A549 (cell line): ENCODE results near the gene ITGB7. TPM values are rescaled to one million over a fixed set of nuclear protein-coding genes. Genes with fewer than 3 reads are reported as not detected.

Experiments
- ATAC-seq, 2 experiments: fragments of 200-7000 bp in 1 of 2; fragments of >200 bp in 1 of 2; cut with Nextera tagmentation in 1 of 2; cut with Tn5 transposase in 1 of 2; 3 replicates each; pipeline versions ENCODE4 v1.8.0 to v1.9.1; 2018 to 2020; ENCODE audit warnings: mild to moderate bottlenecking in 1 of 2, moderate library complexity in 1 of 2
- CTCF ChIA-PET: fragments of 300-600 bp; sonication (Branson Sonifier 250); formaldehyde crosslinking; extraction: SDS; loops from one replicate; lab custom pipeline; 2021; ENCODE audit warnings: antibody characterized with exemption, inconsistent platforms; lab: Yijun Ruan, JAX
- POLR2A ChIA-PET: fragments of 350-600 bp; formaldehyde crosslinking; extraction: SDS; loops from one replicate; lab custom pipeline; 2021; ENCODE audit warnings: antibody characterized with exemption, inconsistent platforms; lab: Yijun Ruan, JAX
- DNase-seq, 2 experiments: peaks; one replicate each; pipeline versions ENCODE4 v3.0.0 to v3.0.0-alpha.2; 2011 to 2016; ENCODE audit warnings: low read depth in 1 of 2, low spot score in 1 of 2
- FAIRE-seq: peaks from 2 replicates; lab custom pipeline; 2011; peaks lifted over from hg19 to GRCh38; lab: Jason Lieb, UNC
- H3K27ac ChIP-seq, 2 experiments: fragments of >200 bp; sonication (Bioruptor Twin); formaldehyde crosslinking; 3 replicates each; pipeline ENCODE4 v1.5.1; 2016 to 2017
- H3K4me1 ChIP-seq: fragments of >200 bp; sonication (Bioruptor Twin); formaldehyde crosslinking; 3 replicates; pipeline ENCODE4 v1.6.1; 2016
- H3K4me2 ChIP-seq: fragments of >200 bp; sonication (Bioruptor Twin); formaldehyde crosslinking; 3 replicates; pipeline ENCODE4 v1.6.1; 2016
- H3K4me3 ChIP-seq: fragments of >200 bp; sonication (Bioruptor Twin); formaldehyde crosslinking; 3 replicates; pipeline ENCODE4 v1.5.1; 2016
- H3K9me3 ChIP-seq: fragments of >200 bp; sonication (Bioruptor Twin); formaldehyde crosslinking; 3 replicates; pipeline ENCODE4 v1.6.1; 2016
- CBX2 ChIP-seq: fragments of 200-600 bp; sonication (generic); IDR thresholded peaks from 2 replicates; pipeline ENCODE4 v1.6.1; 2016; ENCODE audit warnings: low read depth, mild to moderate bottlenecking, borderline replicate concordance
- CHD2 ChIP-seq: fragments of 150-350 bp; IDR thresholded peaks from 2 replicates; pipeline ENCODE4 v1.6.1; 2014; ENCODE audit warnings: low read length; ENCODE audit not compliant: partially characterized antibody
- CHD4 ChIP-seq: fragments of 200-600 bp; sonication (generic); IDR thresholded peaks from 2 replicates; pipeline ENCODE4 v1.6.1; 2016; ENCODE audit warnings: antibody characterized with exemption, mild to moderate bottlenecking, borderline replicate concordance
- EHF ChIP-seq: fragments of 250-450 bp; sonication (Bioruptor Pico); IDR thresholded peaks from 2 replicates; pipeline ENCODE4 v1.5.0; 2020; ENCODE audit warnings: mild to moderate bottlenecking
- FOSL2 ChIP-seq, 2 experiments: fragments of 450-650 bp in 1 of 2; fragments of >200 bp in 1 of 2; sonication (Bioruptor Twin) in 1 of 2; formaldehyde crosslinking; IDR thresholded peaks; 2 replicates each; pipeline versions ENCODE4 v1.5.0 to v1.6.1; 2016 to 2020; ENCODE audit warnings: mild to moderate bottlenecking in 1 of 2, moderate library complexity in 1 of 2
- JUNB ChIP-seq: fragments of >200 bp; sonication (Bioruptor Twin); formaldehyde crosslinking; IDR thresholded peaks from 2 replicates; pipeline ENCODE4 v1.6.1; 2016
- KDM5A ChIP-seq: fragments of 200-600 bp; sonication (generic); IDR thresholded peaks from 2 replicates; pipeline ENCODE4 v1.6.1; 2016; ENCODE audit warnings: antibody characterized with exemption, mild to moderate bottlenecking
- MAFK ChIP-seq: fragments of 450-650 bp; IDR thresholded peaks from 2 replicates; pipeline ENCODE4 v1.6.1; 2014; ENCODE audit not compliant: partially characterized antibody
- MYC ChIP-seq: IDR thresholded peaks from 2 replicates; pipeline ENCODE4 v1.6.1; 2012; ENCODE audit warnings: mild to moderate bottlenecking, inconsistent platforms, low read length, improper control_type of control experiment, borderline replicate concordance
- POLR2A ChIP-seq: IDR thresholded peaks from 2 replicates; pipeline ENCODE4 v1.6.1; 2012; ENCODE audit warnings: mild to moderate bottlenecking, low read length
- POLR2AphosphoS2 ChIP-seq: conservative IDR thresholded peaks from 2 replicates; pipeline ENCODE4 v1.6.1; 2012; ENCODE audit warnings: low read length, improper control_type of control experiment, inconsistent platforms
- RAD21 ChIP-seq, 2 experiments: fragments of >200 bp in 1 of 2; sonication (Bioruptor Twin) in 1 of 2; formaldehyde crosslinking in 1 of 2; IDR thresholded peaks in 1 of 2; conservative IDR thresholded peaks in 1 of 2; 2 replicates in 1 of 2; 3 replicates in 1 of 2; pipeline ENCODE4 v1.6.1; 2012 to 2018; ENCODE audit warnings: inconsistent platforms in 1 of 2
- RNF2 ChIP-seq: fragments of 200-600 bp; sonication (generic); IDR thresholded peaks from 2 replicates; pipeline ENCODE4 v1.6.1; 2016; ENCODE audit warnings: low read depth, mild to moderate bottlenecking, antibody characterized with exemption, moderate library complexity, borderline replicate concordance
- TFCP2L1 ChIP-seq: fragments of 250-450 bp; sonication (Bioruptor Pico); IDR thresholded peaks from 2 replicates; pipeline ENCODE4 v1.5.0; 2021; ENCODE audit warnings: mild to moderate bottlenecking
- TP53 ChIP-seq: fragments of 250-450 bp; sonication (Bioruptor Pico); IDR thresholded peaks from 2 replicates; pipeline ENCODE4 v1.5.0; 2021; ENCODE audit warnings: mild to moderate bottlenecking, moderate library complexity
- ZFP36 ChIP-seq: fragments of 450-650 bp; IDR thresholded peaks from 2 replicates; pipeline ENCODE4 v1.6.1; 2014; ENCODE audit warnings: borderline replicate concordance; ENCODE audit not compliant: partially characterized antibody
- ZNF302 ChIP-seq: fragments of 250-450 bp; sonication (Bioruptor Pico); IDR thresholded peaks from 2 replicates; pipeline ENCODE4 v1.9.0; 2021; ENCODE audit warnings: inconsistent platforms, mild to moderate bottlenecking, moderate library complexity
- WGBS: methylation state at CpG from one replicate; pipeline ENCODE4 v1.1.6; 2017; ENCODE audit errors: missing lambda C conversion rate; 5-methylcytosine and 5-hydroxymethylcytosine counted together
- polyA plus RNA-seq, 4 experiments: library from polyadenylated mRNA; depleted of rRNA in 3 of 4; stranded (reverse); fragments of >200 nt; fragmentation: RNase III in 1 of 4; extraction: RNeasy Plus Mini Kit Qiagen cat#74134 plus additional on column Dnase treatment in 1 of 4; gene quantifications; 2 replicates in 3 of 4; 3 replicates in 1 of 4; pipeline ENCODE4 v1.2.3, GENCODE V29; 2011 to 2017
- TF ChIP-seq, protein P1 (sequence below): fragments of 200-600 bp; sonication (generic); IDR thresholded peaks from 2 replicates; pipeline ENCODE4 v1.6.1; 2016; ENCODE audit warnings: antibody characterized with exemption, mild to moderate bottlenecking, moderate library complexity
- TF ChIP-seq, protein P2 (sequence below): IDR thresholded peaks from 2 replicates; pipeline ENCODE4 v1.6.1; 2012; ENCODE audit warnings: low read depth, borderline replicate concordance
- TF ChIP-seq, protein P3 (sequence below): fragments of 250-450 bp; sonication (Bioruptor Pico); IDR thresholded peaks from 2 replicates; pipeline ENCODE4 v1.5.0; 2020; ENCODE audit warnings: low read depth, mild to moderate bottlenecking, moderate library complexity
- TF ChIP-seq, protein P4 (sequence below): fragments of 250-450 bp; sonication (Bioruptor Pico); IDR thresholded peaks from 2 replicates; pipeline ENCODE4 v1.5.0; 2021; ENCODE audit warnings: mild to moderate bottlenecking, moderate library complexity, borderline replicate concordance

ITGB7 gene
- polyA plus RNA-seq, 2 of the 4 experiments (the other 2 are of a cell fraction), result 0.54 to 0.56 TPM

DNA sequence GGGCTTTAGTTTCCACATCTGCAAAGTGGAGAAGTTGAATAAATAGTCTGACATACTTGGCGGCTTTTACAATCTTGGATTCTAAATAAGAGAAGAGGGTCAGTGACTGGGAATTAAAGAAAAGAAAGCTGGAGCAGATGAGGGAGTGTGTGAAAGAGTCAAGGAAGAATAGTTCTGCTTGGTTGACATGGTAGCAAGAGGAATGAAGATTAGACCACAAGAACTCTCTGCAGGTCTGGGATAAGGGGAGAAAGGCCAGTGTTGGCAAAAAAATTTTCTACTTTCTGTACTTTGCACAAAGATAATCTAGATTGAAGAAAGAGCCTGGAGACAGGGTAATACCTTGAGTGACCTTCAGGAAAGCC is 5.9 kb downstream of the ITGB7 start (continued):
- TF ChIP-seq, protein P1, sequence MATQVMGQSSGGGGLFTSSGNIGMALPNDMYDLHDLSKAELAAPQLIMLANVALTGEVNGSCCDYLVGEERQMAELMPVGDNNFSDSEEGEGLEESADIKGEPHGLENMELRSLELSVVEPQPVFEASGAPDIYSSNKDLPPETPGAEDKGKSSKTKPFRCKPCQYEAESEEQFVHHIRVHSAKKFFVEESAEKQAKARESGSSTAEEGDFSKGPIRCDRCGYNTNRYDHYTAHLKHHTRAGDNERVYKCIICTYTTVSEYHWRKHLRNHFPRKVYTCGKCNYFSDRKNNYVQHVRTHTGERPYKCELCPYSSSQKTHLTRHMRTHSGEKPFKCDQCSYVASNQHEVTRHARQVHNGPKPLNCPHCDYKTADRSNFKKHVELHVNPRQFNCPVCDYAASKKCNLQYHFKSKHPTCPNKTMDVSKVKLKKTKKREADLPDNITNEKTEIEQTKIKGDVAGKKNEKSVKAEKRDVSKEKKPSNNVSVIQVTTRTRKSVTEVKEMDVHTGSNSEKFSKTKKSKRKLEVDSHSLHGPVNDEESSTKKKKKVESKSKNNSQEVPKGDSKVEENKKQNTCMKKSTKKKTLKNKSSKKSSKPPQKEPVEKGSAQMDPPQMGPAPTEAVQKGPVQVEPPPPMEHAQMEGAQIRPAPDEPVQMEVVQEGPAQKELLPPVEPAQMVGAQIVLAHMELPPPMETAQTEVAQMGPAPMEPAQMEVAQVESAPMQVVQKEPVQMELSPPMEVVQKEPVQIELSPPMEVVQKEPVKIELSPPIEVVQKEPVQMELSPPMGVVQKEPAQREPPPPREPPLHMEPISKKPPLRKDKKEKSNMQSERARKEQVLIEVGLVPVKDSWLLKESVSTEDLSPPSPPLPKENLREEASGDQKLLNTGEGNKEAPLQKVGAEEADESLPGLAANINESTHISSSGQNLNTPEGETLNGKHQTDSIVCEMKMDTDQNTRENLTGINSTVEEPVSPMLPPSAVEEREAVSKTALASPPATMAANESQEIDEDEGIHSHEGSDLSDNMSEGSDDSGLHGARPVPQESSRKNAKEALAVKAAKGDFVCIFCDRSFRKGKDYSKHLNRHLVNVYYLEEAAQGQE, result no peak
- TF ChIP-seq POLR2A, result no peak
- TF ChIP-seq, protein P2, sequence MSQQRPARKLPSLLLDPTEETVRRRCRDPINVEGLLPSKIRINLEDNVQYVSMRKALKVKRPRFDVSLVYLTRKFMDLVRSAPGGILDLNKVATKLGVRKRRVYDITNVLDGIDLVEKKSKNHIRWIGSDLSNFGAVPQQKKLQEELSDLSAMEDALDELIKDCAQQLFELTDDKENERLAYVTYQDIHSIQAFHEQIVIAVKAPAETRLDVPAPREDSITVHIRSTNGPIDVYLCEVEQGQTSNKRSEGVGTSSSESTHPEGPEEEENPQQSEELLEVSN, result no peak

DNA sequence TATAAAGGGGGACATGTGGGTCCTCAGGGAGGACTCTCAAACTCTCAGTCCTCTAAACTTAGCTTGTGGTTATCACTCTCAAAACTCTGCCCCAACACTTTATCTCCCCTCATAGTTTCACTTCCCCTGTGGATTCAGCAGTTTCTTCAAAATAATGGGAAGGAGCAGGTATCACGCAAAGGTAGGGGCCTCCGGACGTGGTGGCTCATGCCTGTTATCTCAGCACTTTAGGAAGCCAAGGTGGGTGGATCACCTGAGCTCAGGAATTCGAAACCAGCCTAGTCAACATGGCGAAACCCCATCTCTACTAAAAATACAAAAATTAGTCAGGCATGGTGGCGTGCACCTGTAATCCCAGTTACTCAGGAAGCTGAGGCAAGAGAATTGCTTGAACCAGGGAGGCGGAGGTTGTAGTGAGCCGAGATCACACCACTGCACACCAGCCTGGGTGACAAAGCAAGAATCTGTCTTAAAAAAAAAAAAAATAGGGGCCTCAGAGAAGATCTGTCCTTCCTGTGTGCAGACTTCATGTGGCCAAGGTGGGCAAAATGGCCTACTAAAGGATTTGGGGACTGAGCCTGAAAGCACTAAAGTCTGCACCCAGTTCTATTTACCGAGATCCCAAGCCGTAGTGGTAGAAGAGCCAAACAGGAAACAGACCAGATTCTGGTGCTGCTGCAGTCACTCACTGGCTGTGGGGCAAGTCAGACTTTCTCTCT is 6.4 kb downstream of the ITGB7 start:
- POLR2A ChIA-PET, result no interaction called here
- FAIRE-seq (no peak), ATAC-seq (no peak), DNase-seq (no peak)
- no peak overlapping the region for H3K27ac ChIP-seq
- H3K4me1 ChIP-seq, result peaks cover 21% of the 10 kb centered on the region
- CTCF ChIA-PET, result interaction anchor here (0.6 to 36.2 kb wide), 10 partner anchors 11 to 153 kb away, joined by 3 to 1046 read pairs (median 74); partner anchors contain the start of genes AAAS, CSAD, ITGB7 and MYG1
- WGBS, result 77% methylated on average over 10 of the region's 10 CpGs
- no peak overlapping the region for H3K4me3 ChIP-seq
- TF ChIP-seq POLR2A (no peak), EHF (CRISPR knock-in tag) (no peak), FOSL2 (IDR thresholded peaks at IDR 0.05) (no peak), FOSL2 (CRISPR knock-in tag; IDR thresholded peaks at IDR 0.05) (no peak), ZFP36 (no peak), JUNB (no peak), CHD2 (no peak), MAFK (no peak), CHD4 (no peak), RNF2 (no peak), POLR2AphosphoS2 (no peak), KDM5A (no peak), MYC (no peak), CBX2 (no peak), RAD21 (conservative IDR thresholded peaks at IDR 0.05 in 1 of 2, IDR thresholded peaks at IDR 0.05 in 1 of 2) (no peak), TFCP2L1 (CRISPR knock-in tag) (no peak), ZNF302 (CRISPR knock-in tag) (no peak), TP53 (CRISPR knock-in tag) (no peak)
- TF ChIP-seq, protein P3, sequence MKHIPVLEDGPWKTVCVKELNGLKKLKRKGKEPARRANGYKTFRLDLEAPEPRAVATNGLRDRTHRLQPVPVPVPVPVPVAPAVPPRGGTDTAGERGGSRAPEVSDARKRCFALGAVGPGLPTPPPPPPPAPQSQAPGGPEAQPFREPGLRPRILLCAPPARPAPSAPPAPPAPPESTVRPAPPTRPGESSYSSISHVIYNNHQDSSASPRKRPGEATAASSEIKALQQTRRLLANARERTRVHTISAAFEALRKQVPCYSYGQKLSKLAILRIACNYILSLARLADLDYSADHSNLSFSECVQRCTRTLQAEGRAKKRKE (CRISPR knock-in tag), result no peak
- TF ChIP-seq, protein P1, result no peak
- TF ChIP-seq, protein P4, sequence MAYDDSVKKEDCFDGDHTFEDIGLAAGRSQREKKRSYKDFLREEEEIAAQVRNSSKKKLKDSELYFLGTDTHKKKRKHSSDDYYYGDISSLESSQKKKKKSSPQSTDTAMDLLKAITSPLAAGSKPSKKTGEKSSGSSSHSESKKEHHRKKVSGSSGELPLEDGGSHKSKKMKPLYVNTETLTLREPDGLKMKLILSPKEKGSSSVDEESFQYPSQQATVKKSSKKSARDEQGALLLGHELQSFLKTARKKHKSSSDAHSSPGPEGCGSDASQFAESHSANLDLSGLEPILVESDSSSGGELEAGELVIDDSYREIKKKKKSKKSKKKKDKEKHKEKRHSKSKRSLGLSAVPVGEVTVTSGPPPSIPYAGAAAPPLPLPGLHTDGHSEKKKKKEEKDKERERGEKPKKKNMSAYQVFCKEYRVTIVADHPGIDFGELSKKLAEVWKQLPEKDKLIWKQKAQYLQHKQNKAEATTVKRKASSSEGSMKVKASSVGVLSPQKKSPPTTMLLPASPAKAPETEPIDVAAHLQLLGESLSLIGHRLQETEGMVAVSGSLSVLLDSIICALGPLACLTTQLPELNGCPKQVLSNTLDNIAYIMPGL (CRISPR knock-in tag), result no peak
- no peaks in the 10 kb centered on the region for H3K9me3 ChIP-seq
- H3K4me2 ChIP-seq, result no peak overlapping the region
